GM20000 (cell line): Measurements from ENCODE around the gene ZFYVE26.
"Not testable (repeated sequence)": the region's sequence is repeated elsewhere in the genome, so short reads cannot be mapped to it uniquely, and the experiment has no call there.

Experiments
- DNase-seq: peaks from one replicate; pipeline ENCODE4 v3.0.0; 2012; ENCODE audit warnings: low spot score
- CTCF ChIP-seq: IDR thresholded peaks from 2 replicates; pipeline ENCODE4 v1.5.1; 2012; ENCODE audit warnings: mild to moderate bottlenecking, control low read depth; ENCODE audit errors: extremely low read depth, missing control alignments

Gene ZFYVE26

GRCh38 chr14:67718265-67718664, 98.1 kb downstream of the ZFYVE26 start:
- no peak for TF ChIP-seq CTCF
- no peak for DNase-seq

GRCh38 chr14:67717048-67717447, 99.3 kb downstream of the ZFYVE26 start:
- no peak for DNase-seq
- TF ChIP-seq CTCF = no peak

- TF ChIP-seq CTCF = no peak
- no peak for DNase-seq
Measured at GRCh38 chr14:67710209-67710608, 106.2 kb downstream of the ZFYVE26 start.

GRCh38 chr14:67709796-67710195, 106.6 kb downstream of the ZFYVE26 start:
- DNase-seq = not testable (repeated sequence)

- not testable (repeated sequence) for DNase-seq
Measured at GRCh38 chr14:67709346-67709745, 107.0 kb downstream of the ZFYVE26 start.

GRCh38 chr14:67705211-67705610, 111.2 kb downstream of the ZFYVE26 start:
- no peak for TF ChIP-seq CTCF

GRCh38 chr14:67704484-67705089, 111.8 kb downstream of the ZFYVE26 start:
- DNase-seq = peak; percentile 69
- TF ChIP-seq CTCF = peak; percentile 70

More at GRCh38 chr14:67705211-67705610, 111.2 kb downstream of the ZFYVE26 start:
- no peak for DNase-seq

GRCh38 chr14:67703997-67704396, 112.4 kb downstream of the ZFYVE26 start:
- no peak for DNase-seq
- no peak for TF ChIP-seq CTCF

GRCh38 chr14:67701492-67701891, 114.9 kb downstream of the ZFYVE26 start, which contains the start of gene RDH12:
Gene RDH12 (plus strand): TSS chr14:67701886. CDS start chr14:67722643, 20,757 bp downstream.
- not testable (repeated sequence) for DNase-seq
